Measurements from ENCODE around the gene RPL36.
"Not testable (repeated sequence)": the region's sequence is repeated elsewhere in the genome, so short reads cannot be mapped to it uniquely, and the experiment has no call there.

The RPL36 gene

GRCh38 chr19:5676105-5676771, 13.9 kb upstream of the RPL36 start:
- no peak for DNase-seq

GRCh38 chr19:5676772-5677105, 13.4 kb upstream of the RPL36 start:
- no peak for DNase-seq

- no peak for DNase-seq
Measured at GRCh38 chr19:5677136-5677535, 13.0 kb upstream of the RPL36 start.

- DNase-seq: no peak
Measured at GRCh38 chr19:5677580-5677979, 12.5 kb upstream of the RPL36 start.

GRCh38 chr19:5678071-5678718, 11.9 kb upstream of the RPL36 start:
- no peak for DNase-seq

GRCh38 chr19:5679289-5680083, 10.6 kb upstream of the RPL36 start:
- DNase-seq: peak; percentile 8

GRCh38 chr19:5680084-5680436, 10.0 kb upstream of the RPL36 start:
- no peak for DNase-seq

- peak; percentile 95 for DNase-seq
Measured at GRCh38 chr19:5680437-5681368, 9.4 kb upstream of the RPL36 start, which contains the start of the genes HSD11B1L and MICOS13. TSS of gene HSD11B1L (plus strand) at chr19:5681027. CDS start at chr19:5684833, 3,806 bp downstream. TSS of gene MICOS13 (minus strand) at chr19:5680516. CDS start at chr19:5680486, 30 bp downstream.

- DNase-seq: no peak
Measured at GRCh38 chr19:5681391-5682106, 8.5 kb upstream of the RPL36 start.

- DNase-seq: no peak
Measured at GRCh38 chr19:5682107-5682482, 8.0 kb upstream of the RPL36 start.

GRCh38 chr19:5683177-5683886, 6.8 kb upstream of the RPL36 start:
- no peak for DNase-seq

- DNase-seq: no peak
Measured at GRCh38 chr19:5684694-5685430, 5.2 kb upstream of the RPL36 start.

- no peak for DNase-seq
Measured at GRCh38 chr19:5686326-5686646, 3.8 kb upstream of the RPL36 start.

- no peak for DNase-seq
Measured at GRCh38 chr19:5686647-5687359, 3.3 kb upstream of the RPL36 start.

GRCh38 chr19:5687360-5688198, 2.5 kb upstream of the RPL36 start:
- DNase-seq: no peak

- not testable (repeated sequence) for DNase-seq
Measured at GRCh38 chr19:5688262-5688881, 1.7 kb upstream of the RPL36 start.

- DNase-seq: peak; percentile 14
Measured at GRCh38 chr19:5690955-5691821, 1.1 kb downstream of the RPL36 start.
